ENCODE data around the gene GPR107. TPM values are rescaled to one million over a fixed set of nuclear protein-coding genes. Genes with fewer than 3 reads are reported as not detected.
A peak's percentile ranks its signal among the peaks of the same experiment; 100 is the strongest.

Gene GPR107
- total RNA-seq, 1 experiment from 2014 or later = 77.4 TPM

DNA sequence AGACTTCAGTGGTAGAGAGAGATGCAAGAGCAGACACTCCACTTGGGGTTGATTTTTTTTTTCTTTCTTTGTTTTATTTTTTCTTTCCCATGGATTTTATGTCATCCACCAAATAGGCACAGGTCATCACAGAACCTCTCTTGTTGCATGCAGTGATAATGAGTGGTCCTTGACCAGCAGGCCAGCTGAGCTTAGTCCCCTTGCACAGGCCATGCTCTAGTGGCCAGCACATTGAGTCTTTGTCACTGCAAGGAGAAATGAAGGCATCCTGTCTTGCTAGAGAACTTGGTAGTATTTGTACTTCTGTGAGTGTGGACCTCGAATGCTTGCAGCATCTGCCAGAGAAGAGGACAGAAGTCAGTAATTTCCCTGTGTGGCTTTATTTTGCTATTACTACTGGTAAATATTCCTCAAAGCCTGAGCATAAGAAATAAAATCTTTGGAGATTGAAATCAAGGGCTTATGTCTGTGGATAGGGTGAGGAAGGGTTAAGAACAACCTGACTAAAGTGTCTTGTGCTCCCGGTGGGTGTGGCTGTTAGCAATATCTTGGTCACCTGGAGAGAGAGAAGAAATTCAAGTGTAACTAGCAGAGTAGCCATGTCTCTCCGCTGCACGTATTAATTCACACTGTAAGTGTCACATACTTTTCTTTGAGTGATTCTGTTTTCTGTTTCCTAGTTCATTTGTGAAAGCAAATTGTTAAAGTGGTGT lies 73.2 kb downstream of the GPR107 start:
- H3K27ac ChIP-seq = peak overlapping the region; percentile 80
- BruUV-seq (replicated peaks) = no TSS peak
- intact Hi-C loops (cut with micrococcal nuclease; ENCODE audit: unreplicated experiment) = loop anchor here (1.0 to 5.0 kb wide), 3 partner anchors 11 to 320 kb away; partner anchors contain the start of gene NCS1

DNA sequence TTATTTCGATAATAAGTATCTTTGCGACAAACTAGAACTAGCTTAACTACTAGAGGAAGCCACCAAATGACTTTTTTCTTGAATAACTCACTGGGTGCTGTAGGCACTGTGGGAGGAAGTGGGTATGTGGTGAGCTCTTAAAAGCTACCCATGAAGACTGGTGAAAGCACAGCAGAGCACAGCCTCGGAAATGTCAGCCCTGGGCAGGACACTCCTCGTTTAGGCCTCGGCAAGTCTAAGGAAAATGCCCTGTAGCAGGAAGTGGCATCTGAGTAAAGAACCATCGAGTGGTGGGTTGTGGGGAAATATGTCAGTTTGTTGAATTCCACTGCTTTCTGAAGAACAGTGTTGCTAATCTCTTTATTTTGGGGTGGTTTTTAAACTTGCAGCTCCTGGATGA lies 74.5 kb downstream of the GPR107 start:
- CTCF ChIA-PET = interaction anchor here (0.6 kb wide), 1 partner anchor 19 kb away, joined by 4 read pairs; no protein-coding TSS in a partner anchor
- BruUV-seq (replicated peaks) = no TSS peak
- H3K36me3 ChIP-seq (ENCODE audit: low read depth) = peaks cover 6% of the 10 kb centered on the region; the same call in 1 of the 2 replicates

More for the DNA sequence above, 73.2 kb downstream of the GPR107 start:
- ChIA-PET POLR2A (ENCODE audit: unreplicated experiment) (no interaction called here), CTCF (interaction anchor here (0.7 kb wide), 3 partner anchors 43 to 400 kb away, joined by 4 to 8 read pairs (median 7); no protein-coding TSS in a partner anchor)
- no peaks in the 10 kb centered on the region for H4K20me1 ChIP-seq (ENCODE audit: insufficient read depth)
- H3K27me3 ChIP-seq (ENCODE audit: insufficient read depth, low read depth) = no peaks in the 10 kb centered on the region
- peaks cover 59% of the 10 kb centered on the region for H3F3A ChIP-seq (ENCODE audit: insufficient read depth, low read depth)
- TF ChIP-seq, protein P1, sequence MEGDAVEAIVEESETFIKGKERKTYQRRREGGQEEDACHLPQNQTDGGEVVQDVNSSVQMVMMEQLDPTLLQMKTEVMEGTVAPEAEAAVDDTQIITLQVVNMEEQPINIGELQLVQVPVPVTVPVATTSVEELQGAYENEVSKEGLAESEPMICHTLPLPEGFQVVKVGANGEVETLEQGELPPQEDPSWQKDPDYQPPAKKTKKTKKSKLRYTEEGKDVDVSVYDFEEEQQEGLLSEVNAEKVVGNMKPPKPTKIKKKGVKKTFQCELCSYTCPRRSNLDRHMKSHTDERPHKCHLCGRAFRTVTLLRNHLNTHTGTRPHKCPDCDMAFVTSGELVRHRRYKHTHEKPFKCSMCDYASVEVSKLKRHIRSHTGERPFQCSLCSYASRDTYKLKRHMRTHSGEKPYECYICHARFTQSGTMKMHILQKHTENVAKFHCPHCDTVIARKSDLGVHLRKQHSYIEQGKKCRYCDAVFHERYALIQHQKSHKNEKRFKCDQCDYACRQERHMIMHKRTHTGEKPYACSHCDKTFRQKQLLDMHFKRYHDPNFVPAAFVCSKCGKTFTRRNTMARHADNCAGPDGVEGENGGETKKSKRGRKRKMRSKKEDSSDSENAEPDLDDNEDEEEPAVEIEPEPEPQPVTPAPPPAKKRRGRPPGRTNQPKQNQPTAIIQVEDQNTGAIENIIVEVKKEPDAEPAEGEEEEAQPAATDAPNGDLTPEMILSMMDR (conservative IDR thresholded peaks at IDR 0.05) = no peak
- TF ChIP-seq EZH2 (IDR thresholded peaks at IDR 0.05; ENCODE audit: low read depth) = no peak
- DNase-seq = peak; percentile 56 to 74
- H3K79me2 ChIP-seq (ENCODE audit: low read depth) = no peaks in the 10 kb centered on the region
- no peak overlapping the region for H2AFZ ChIP-seq
- peak overlapping the region; percentile 77 for H3K4me2 ChIP-seq
- peaks cover 6% of the 10 kb centered on the region; the same call in 1 of the 2 replicates for H3K36me3 ChIP-seq (ENCODE audit: low read depth)
- H3K9me2 ChIP-seq (ENCODE audit: insufficient read depth) = no peaks in the 10 kb centered on the region
- no peaks in the 10 kb centered on the region for H3K9me3 ChIP-seq (ENCODE audit: insufficient read depth, low read depth)
- peak overlapping the region; percentile 26 for H3K4me3 ChIP-seq
- H3K4me1 ChIP-seq (replicated peaks; ENCODE audit: insufficient read depth) = peaks cover 46% of the 10 kb centered on the region

DNA sequence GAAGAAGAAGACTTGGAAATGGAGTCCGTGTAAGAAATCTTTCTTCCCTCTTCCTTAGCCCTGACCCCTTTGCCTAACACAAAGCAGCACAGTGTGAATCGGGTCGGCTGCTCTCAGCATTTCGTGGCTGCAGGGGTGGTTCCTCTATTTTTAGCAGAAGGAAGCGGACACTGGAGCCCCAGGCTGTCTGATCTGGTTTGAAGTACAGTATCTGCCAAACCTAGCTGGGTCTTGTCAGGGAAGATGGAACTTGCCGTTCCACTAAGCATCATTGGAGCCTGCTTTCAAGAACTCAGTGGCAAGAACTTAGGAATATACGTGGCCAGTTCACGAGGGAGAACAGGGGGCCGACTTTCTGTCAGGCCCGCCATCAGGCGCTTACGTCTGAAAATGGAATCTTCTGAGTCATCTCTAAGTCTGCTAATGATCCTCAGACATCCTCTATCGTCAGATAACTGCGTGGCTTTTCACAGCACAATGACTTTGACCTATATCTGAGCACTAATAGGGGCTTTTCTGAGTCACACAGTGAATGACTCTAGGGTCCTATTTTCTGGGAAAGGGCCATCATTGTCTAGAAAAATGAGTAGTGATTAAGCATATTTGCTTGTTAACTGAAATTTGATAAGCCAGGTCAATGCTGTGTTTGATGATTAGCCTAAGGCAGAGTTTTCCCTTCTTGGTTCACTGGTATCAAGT lies 75.2 kb downstream of the GPR107 start:
- peak; percentile 52 to 83 for DNase-seq
- H3K79me2 ChIP-seq (ENCODE audit: low read depth) = no peaks in the 10 kb centered on the region
- ChIA-PET POLR2A (ENCODE audit: unreplicated experiment) (interaction anchor here (0.6 kb wide), 1 partner anchor 48 kb away, joined by 7 read pairs; no protein-coding TSS in a partner anchor), CTCF (interaction anchor here (0.6 kb wide), 1 partner anchor 19 kb away, joined by 4 read pairs; no protein-coding TSS in a partner anchor)
- intact Hi-C loops (cut with micrococcal nuclease; ENCODE audit: unreplicated experiment) = loop anchor here (2.0 to 5.0 kb wide), 3 partner anchors 43 to 318 kb away; partner anchors contain the start of gene NCS1
- BruUV-seq (replicated peaks) = no TSS peak
- 0 out of 2 replicates have a peak overlapping the region, but pooled peaks have one; percentile 13 for H3K4me3 ChIP-seq
- no peak for TF ChIP-seq EZH2 (IDR thresholded peaks at IDR 0.05; ENCODE audit: low read depth)
- TF ChIP-seq, protein P1 (conservative IDR thresholded peaks at IDR 0.05) = no peak
- H3K4me2 ChIP-seq = peak overlapping the region; percentile 77
- H3K27ac ChIP-seq = peak overlapping the region; percentile 80
- H3K4me1 ChIP-seq (replicated peaks; ENCODE audit: insufficient read depth) = peaks cover 46% of the 10 kb centered on the region
- no peaks in the 10 kb centered on the region for H3K9me2 ChIP-seq (ENCODE audit: insufficient read depth)
- peaks cover 59% of the 10 kb centered on the region for H3F3A ChIP-seq (ENCODE audit: insufficient read depth, low read depth)
- H3K27me3 ChIP-seq (ENCODE audit: insufficient read depth, low read depth) = no peaks in the 10 kb centered on the region
- H3K9me3 ChIP-seq (ENCODE audit: insufficient read depth, low read depth) = no peaks in the 10 kb centered on the region
- H4K20me1 ChIP-seq (ENCODE audit: insufficient read depth) = no peaks in the 10 kb centered on the region
- no peak overlapping the region for H2AFZ ChIP-seq
- H3K36me3 ChIP-seq (ENCODE audit: low read depth) = peaks cover 6% of the 10 kb centered on the region; the same call in 1 of the 2 replicates

More for the DNA sequence above, 74.5 kb downstream of the GPR107 start:
- Histone ChIP-seq H4K20me1 (ENCODE audit: insufficient read depth) (no peaks in the 10 kb centered on the region), H3K4me1 (replicated peaks; ENCODE audit: insufficient read depth) (peaks cover 46% of the 10 kb centered on the region), H2AFZ (no peak overlapping the region), H3K9me3 (ENCODE audit: insufficient read depth, low read depth) (no peaks in the 10 kb centered on the region), H3K9me2 (ENCODE audit: insufficient read depth) (no peaks in the 10 kb centered on the region), H3K4me3 (0 out of 2 replicates have a peak overlapping the region, but pooled peaks have one; percentile 13), H3K27me3 (ENCODE audit: insufficient read depth, low read depth) (no peaks in the 10 kb centered on the region), H3K4me2 (peak overlapping the region; percentile 77), H3K79me2 (ENCODE audit: low read depth) (no peaks in the 10 kb centered on the region), H3K27ac (peak overlapping the region; percentile 80), H3F3A (ENCODE audit: insufficient read depth, low read depth) (peaks cover 59% of the 10 kb centered on the region)
- POLR2A ChIA-PET (ENCODE audit: unreplicated experiment) = no interaction called here
- TF ChIP-seq EZH2 (IDR thresholded peaks at IDR 0.05; ENCODE audit: low read depth) = no peak
- TF ChIP-seq, protein P1 (conservative IDR thresholded peaks at IDR 0.05) = no peak
- no peak for DNase-seq
- intact Hi-C loops (cut with micrococcal nuclease; ENCODE audit: unreplicated experiment) = loop anchor here (2.0 to 5.0 kb wide), 3 partner anchors 44 to 319 kb away; partner anchors contain the start of gene NCS1

Data from PC-9 (cell line).